GM19043 (cell line): ENCODE data around the gene CLEC6A.
"Not testable (repeated sequence)": the region's sequence is repeated elsewhere in the genome, so short reads cannot be mapped to it uniquely, and the experiment has no call there.

Experiments used
- ATAC-seq: cut with Tn5 transposase; IDR thresholded peaks from one replicate; pipeline ENCODE4 v1.9.1; 2021; ENCODE audit warnings: low read depth; ENCODE audit not compliant: unreplicated experiment

CLEC6A gene

DNA sequence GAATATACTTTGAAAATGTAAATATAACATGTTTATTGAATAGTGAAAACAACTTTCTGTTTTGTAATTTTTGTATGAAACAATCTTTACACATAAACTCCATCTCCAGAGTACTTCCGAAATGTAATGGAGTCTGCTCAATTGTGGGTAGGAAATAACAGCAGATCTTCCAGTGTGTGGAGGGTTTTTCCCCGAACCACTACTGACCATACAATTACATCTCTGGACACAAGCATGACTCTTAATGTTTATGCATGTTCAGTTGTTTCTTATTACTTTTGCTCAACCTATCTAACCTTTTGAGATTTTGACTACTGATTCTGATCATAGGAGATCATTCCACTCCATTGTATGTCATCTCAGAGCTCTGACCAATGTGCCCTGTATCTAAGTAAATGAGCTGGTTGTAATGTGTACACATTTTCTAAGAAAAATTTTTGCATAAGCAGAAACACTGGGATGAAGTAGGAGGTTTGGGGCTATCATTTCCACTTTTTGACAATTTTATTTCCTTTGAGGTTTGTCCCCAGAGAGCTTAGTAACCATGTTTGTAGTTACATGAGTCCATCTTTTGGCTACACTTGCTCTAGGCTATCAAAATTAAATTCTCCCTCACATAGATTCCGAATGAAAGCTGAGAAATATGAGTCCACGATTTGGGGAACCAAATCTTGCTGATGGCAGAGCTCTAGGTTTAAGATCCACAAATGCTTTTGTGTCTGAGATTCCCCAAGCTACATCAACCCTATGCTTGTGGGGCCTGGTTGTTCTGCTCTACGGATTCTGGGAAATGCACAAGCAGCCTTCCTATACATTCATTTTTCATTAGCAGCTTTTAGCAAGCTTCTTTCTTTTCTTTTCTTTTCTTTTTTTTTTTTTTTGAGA is 36.1 kb downstream of the CLEC6A start:
- no peak for ATAC-seq

DNA sequence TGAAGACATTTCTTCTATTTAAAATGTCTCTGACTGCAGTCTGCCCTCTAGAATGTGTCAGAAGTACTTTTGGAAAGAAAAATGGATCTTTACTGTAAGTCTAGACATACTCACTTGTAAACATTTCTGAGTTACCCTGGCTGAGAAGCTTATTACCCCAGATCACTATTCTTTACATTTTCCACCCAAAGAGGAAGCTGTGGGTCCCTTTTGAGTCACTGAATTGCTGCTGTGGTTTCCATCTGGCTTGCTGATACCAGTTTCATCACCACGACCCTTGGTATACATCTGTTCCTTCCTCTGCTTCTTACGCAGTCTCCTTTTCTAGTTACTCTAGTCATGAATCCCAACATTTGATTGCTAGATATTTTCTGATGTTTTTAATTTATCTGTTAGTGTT is 37.3 kb downstream of the CLEC6A start:
- ATAC-seq: peak; percentile 98

- ATAC-seq: not testable (repeated sequence)
These were observed 39.9 kb downstream of the CLEC6A start for GRCh38 chr12:8495671-8496070.

DNA sequence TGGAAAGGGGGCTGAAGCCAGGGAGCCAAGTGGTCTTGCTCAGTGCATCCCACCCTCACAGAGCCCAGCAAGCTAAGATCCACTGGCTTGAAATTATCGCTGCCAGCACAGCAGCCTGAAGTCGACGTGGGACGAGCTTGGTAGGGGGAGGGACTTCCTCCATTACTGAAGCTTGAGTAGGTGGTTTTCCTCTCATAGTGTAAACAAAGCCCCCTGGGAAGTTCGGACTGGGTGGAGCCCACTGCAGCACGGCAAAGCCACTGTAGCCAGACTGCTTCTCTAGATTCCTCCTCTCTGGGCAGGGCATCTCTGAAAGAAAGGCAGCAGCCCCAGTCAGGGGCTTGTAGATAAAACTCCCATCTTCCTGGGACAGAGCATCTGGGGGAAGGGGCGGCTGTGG is 40.3 kb downstream of the CLEC6A start:
- ATAC-seq: not testable (repeated sequence)

DNA sequence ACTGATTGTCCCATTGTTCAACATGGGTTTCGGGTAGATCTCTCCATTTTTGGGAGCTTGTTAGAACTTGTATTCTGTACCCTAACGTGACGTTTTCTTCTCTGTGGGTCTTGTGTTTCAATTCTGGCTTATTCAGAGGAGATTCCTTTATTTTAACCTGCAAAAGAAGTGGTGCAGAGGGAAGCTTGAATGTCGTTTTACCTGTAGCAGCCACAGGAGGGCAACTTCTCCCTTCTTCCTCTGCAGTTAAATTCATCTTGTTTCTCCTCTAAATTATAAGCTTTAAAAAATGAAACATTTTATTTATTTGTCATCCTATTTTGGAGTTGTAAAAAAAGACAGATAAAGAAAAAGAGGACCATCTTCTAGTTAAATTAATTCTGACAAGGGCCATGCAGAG is 43.9 kb downstream of the CLEC6A start:
- no peak for ATAC-seq

DNA sequence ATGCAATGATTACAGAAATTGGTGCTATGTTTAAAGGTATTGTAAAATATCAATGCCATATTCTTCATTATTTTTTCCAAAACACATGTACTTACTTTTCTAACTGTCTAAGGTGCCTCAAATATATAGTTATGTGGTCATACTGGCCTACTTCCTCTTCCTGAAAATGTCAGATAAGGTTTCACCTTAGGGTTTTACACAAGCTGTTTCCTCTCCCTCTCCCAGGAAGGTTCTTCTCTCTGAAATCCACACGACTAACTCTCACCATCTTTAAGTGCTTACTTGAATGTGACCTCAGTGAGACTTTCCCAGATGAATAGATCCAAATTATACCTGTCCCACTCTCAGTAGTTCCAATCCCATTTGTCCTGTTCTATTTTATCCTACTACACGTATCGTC is 46.0 kb downstream of the CLEC6A start:
- ATAC-seq: no peak

DNA sequence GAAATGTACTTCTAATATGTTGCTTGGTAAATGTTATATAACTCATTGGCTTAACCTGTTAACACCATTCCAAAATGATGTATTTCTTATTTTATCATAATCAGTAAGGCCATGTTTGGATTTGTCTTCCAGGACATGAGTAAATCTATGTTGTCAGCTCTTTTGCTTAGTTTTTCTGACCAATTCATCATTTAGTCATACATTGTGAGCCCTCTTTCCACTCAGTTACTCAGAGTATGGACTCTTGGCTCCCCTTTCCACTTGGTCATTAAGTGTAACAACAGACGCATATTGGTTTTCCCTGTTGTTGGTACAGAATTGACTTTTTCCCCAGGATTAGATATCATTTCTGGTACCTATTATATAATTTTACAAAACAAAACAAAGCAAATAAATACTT is 48.6 kb downstream of the CLEC6A start:
- no peak for ATAC-seq

GRCh38 chr12:8507596-8507995 is 51.8 kb downstream of the CLEC6A start:
- ATAC-seq: no peak

DNA sequence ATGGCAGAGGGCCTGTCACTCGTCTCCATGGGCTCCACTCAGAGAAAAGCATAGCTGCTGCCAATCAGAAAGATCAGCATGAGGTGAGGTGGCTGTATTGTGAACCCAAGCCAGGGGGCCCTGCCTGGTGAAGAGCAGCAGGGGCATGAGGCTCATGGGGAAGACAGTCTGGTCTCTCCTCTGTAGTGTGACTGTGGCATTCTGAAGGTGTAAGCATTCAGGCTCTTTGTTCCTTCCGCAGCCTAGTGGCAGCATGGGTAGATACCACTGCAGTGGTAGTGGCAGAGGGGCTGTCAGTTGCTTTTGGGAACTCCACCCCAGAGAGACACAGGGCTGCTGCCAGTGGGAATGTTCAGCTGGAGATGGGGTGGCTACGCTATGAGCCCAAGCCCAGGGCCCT is 52.5 kb downstream of the CLEC6A start:
- no peak for ATAC-seq

- no peak for ATAC-seq
These were observed 53.4 kb downstream of the CLEC6A start for GRCh38 chr12:8508910-8509841.

- ATAC-seq: no peak
These were observed 57.5 kb downstream of the CLEC6A start, which contains the start of gene CLEC4D for GRCh38 chr12:8513256-8513655. Gene CLEC4D (plus strand): TSS chr12:8513503. CDS start chr12:8513733, 230 bp downstream.

DNA sequence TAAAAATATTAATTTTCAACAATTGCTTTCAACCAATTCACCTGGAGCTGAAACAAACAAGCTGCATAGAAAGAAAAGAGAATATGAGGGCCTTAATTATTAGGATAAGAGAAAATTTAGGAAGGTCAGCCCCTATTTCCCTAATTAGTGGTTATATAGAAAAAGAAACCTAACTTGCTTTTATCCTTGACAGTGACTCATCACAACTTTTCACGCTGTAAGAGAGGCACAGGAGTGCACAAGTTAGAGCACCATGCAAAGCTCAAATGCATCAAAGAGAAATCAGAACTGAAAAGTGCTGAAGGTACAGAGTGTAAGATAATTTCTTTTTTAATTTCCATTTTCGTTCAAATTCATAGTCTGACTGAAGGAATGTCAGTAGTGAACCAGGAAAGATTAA is 62.2 kb downstream of the CLEC6A start:
- ATAC-seq: no peak

DNA sequence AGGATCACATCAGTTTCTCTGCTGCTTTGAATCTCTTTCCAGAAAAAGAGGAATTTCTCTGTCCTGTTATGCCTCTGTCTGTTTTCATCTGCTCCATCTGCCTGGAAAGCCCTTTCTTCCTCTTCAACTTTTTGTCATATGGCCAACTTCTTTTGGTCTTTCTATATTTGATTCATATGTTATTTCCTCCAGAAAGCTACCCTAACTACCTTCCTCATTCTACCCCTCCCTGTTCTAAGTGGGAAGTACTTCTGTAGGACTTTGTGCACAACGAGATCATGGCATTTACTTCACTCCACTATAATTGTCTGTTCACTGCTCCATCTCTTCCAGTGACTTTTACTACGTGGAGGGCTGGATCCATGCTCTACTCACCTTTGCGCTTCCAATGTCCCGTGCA is 63.4 kb downstream of the CLEC6A start:
- no peak for ATAC-seq

DNA sequence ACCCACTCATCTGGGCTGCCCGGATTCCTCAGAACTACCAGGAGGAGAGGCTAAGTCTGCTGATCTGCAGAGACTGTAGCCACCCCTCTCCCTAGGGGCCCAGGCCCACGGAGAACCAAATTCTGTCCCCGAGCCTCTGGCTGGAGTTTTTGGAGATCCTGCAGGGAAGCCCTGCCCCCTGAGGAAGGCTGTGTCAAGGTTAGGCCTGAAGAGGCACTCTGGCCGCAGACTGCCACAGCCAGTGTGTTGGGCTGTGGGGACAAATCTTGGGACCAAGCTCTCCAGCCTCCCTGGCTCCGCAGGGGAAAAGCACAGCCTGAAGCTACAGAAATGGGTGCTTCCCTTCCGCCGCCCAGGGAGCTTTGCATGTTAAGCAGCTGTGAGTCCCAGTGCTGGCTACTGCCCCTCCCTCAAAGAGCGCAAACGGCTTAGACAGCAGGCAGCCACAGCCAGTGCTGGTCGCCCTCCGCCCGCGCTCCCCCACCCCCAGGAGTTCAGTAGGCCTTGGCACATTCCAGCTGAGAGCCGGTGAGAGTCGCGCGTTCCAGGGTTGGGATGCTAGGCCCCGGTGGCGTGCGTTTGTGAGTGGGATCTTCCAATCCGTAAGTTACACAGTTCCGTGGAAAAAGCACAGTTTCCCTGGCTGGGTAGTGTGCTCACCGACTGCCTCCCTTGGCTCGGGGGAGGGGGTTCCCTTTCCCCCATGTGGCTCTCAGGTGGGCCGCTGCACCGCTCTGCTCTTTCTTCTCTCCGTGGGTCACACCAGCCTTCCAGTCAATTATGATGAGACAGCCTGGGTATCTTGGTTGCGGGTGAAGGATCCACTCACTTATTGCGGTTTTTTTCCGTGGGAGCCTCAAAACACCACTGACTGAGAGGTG is 71.7 kb downstream of the CLEC6A start:
- no peak for ATAC-seq
